ENCODE data around the gene ZNF541.
"Not testable (repeated sequence)": the region's sequence is repeated elsewhere in the genome, so short reads cannot be mapped to it uniquely, and the experiment has no call there.

Gene ZNF541

DNA sequence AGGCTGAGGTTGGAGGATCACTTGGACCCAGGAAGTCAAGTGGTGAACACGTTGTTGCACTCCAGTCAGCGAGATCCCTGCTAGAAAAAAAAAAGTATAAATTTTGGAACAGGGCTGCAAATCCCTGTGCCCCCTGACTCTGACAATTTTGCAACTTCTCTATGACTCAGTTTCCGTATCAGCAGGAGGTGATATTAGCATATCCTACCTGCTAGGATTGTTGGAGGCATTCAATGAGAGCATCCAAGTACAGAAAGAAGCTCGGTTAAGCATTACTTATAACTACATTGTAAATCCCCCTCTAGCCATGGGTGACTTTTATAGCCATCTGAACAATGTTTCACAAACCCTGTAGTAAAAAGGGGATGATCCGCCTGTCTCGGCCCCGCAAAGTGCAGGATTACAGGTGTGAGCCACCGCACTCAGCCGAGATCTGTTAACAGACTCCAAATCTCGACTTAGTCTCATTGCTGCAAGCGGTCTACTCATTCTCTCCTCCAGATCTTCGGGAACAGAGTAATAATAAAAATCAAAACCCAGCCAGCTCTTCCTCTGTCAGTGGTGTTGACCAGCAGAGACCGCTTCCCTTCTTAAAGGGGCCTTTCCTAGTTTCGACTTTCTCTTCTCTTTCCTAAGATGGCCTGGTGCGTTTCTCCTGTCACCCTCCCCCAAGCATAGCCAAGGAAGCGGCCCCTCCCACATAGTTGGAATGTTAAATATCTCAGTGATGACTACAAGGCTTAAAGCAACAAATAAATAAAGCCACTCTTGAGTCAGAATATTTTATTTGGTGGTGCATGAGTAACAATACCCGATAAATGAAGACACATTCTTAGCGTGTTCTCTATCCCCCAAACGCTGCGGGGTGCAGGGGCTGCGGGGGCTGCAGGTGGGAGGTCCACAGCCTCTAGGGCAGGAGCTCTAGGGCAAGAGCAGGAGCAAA is 25.7 kb upstream of the ZNF541 start:
- DNase-seq: no peak

DNA sequence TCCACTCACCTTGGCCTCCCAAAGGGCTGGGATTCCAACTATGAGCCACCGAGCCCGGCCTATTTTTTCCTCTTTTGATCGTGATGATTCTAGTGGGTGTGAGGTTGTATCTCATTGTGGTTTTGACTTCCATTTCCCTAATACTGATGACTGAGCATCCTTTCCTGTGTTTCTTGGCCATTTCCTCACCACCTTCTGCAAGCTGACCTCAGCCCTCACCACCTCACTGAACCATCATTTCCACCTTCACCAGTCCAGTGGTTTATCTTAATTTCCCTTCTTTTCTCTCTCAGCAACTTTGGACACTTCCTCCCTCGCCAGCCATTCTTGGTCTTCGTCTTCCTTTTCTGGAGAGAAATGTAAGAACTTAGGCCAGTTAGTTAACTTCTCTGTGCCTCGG is 23.0 kb upstream of the ZNF541 start:
- DNase-seq: no peak

DNA sequence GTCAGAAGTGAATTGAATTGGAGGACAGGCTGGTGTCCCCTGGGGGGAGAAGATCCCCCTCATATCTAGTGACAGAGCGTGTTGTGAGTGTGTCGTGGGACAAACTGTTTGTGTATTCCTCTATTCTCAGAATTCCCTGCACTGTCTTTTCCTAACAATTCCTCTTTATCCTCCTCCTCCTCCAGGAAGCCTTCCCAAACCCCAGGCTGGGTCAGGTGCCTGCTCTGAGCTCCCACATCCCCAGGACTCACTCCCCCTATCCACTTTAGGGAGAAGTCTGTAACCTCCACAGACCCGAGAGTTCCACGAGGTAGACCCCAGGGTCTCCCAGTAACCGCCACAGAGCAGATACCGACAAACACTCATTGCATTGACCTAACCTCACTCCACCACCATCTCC is 20.9 kb upstream of the ZNF541 start:
- DNase-seq: no peak

DNA sequence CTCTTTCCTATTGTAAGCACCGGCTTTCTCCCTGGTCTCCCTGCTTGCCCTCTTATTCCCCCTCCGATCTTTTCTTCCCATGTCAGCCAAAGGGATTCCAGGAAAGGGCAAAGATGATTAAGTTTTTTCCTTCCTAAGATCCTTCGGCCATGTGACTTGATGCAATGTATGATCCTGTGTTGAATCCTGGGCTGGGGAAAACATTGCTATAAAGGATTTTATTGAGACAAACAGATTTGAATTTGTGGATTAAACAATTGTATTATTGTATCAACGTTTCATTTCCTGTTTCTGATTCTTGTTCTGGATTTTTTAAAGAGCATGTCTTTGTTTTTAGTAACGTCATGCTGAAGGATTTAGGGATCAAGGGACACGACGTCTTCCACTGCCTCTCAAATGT is 16.9 kb upstream of the ZNF541 start:
- no peak for DNase-seq

DNA sequence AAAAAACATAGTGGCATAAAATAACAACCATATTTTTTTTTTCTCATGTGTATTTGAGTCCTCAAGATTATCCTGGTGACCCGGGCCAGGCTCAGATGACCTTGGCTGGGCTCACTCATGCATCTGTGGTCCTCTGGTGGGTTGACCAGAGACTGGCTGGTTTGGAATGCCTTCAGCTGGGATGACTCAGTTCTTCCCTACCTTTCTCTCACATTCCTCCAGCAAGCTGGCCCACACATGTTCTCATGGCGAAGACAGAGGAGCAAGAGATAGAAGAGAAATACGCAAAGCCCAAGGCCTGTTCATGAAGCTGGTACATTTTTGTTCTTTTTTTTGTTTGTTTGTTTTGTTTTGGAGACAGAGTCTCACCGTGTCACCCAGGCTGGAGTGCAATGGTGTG is 14.3 kb upstream of the ZNF541 start:
- DNase-seq: no peak

DNA sequence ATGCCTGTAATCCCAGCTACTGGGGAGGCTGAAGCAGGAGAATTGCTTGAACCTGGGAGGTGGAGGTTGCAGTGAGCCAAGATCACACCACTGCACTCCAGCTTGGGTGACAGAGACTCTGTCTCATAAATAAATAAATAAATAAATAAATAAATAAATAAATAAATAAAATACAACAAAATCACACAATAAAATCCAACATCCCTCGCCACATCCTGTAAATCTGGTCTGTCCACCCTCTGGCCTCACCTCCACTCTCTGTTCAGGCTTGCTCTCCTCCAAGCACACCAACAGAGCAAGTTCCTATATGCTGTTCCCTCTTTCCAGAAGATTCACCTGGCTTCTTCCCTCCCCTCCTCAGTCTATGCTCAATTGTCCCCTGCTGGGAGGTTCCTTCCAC is 10.2 kb upstream of the ZNF541 start:
- not testable (repeated sequence) for DNase-seq

DNA sequence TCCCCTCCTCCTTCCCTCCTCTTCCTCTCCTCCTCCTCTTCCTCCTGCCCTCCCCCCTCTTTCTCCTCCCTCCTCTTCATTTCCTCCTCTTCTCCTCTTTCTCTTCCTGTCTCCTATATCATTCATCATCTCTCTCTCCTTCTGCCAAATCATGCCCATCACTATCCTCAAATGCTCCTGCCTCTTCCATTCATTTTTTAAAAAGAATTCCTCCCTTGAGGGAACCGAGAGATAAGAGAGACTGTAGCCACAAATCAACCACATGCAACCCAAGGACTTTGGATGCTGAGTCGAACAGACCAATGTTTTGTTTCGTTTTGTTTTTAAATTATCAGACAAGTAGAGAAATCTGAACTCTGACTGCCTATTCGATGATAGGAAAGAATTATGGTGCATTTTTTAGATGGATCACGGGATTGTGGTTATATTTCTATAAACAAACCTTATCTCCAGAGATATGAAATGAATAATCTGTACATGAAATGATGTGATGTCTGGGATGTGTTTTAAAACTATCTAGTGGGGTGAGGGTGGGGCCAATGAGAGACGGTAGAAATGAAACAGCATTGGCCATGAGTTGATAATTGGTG is 9.5 kb upstream of the ZNF541 start:
- no peak for DNase-seq

DNA sequence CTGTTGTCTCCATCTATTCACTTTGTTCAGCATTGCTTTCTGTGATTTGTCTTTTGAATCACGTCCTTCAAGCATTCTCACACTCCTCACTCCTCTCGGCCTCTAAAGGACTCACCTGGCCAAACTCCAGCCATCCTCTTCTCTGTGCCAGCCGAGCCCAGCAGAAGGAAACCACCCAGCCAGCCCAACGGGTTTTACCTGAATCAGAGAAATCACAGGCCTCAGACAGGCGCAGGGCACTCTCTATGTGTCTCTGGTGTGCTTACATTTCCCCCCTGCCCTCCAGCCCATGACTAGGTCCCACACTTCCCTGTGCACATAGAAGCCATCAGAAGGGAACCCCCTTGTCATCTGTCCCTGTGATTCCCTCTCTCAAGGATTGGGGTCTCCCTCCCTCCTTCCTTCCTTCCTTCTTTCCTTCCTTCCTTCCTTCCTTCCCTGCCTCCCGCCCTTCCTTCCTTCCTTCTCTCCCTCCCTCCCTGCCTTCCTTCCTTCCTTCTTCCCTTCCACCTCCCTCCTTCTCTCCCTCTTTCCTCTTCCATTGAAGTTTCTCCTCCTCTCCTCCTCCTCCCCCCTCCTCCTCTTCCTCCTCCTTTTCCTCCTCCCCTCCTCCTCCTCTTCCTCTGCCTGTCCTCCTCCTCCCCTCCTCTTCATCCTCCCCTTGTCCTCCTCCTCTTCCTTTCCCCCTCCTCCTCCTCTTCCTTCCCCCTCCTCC is 8.8 kb upstream of the ZNF541 start:
- no peak for DNase-seq

DNA sequence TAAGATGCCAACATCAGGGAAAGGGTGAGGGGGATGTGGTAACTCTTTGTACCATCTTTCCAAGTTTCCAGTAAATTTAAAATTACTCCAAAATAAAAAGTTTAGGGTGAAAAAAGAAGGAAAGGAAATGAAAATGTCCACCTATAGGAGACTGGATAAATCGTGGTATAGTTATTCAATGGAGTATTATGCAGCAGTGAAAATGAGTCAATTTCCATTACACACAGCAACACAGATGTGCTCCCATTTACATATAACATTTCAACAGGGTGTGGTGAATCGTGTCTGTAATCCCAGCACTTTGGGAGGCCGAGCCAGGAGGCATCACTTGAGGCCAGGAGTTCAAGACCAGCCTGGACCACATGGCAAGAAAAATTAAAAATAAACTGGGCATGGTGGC is 7.4 kb upstream of the ZNF541 start:
- no peak for DNase-seq

DNA sequence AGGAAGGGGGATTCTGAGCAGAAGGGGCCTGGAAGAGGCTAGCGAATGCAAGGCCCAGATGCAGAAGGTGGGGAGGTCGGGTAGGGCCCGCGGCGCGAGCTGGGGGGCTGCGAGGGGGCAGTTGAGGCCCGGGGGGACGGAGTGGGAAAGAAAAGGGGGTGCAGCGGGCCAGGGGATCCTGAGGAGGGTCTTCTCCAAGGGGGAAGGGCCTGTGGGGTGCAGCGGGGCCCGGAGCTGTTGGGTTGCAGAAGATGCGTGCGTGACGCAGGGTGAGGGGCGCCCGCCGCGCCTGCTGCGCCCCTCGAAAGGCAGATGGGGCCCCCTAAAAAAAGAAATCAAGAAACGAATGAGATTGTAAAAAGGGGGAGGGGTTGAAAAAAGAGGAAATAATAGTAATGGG is 313 bp downstream of the ZNF541 start:
- no peak for DNase-seq

DNA sequence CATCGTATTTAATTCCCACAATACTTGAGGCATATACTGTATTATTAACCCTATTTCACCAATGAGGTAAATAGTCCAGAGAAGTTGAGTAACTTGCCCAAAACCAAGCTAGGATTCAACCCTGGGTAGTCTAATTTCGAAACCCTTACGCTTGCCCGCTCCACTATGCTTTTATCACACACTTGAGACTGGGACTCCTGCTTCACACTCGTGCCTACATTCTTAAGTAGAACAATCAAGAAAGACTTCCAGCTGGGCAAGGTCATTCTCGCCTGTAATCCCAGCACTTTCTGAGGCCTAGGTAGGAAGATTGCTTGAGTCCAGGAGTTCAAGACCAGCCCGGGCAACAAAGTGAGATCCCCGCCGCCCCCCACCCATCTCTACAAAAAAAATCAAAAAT is 3.6 kb downstream of the ZNF541 start:
- DNase-seq: no peak

DNA sequence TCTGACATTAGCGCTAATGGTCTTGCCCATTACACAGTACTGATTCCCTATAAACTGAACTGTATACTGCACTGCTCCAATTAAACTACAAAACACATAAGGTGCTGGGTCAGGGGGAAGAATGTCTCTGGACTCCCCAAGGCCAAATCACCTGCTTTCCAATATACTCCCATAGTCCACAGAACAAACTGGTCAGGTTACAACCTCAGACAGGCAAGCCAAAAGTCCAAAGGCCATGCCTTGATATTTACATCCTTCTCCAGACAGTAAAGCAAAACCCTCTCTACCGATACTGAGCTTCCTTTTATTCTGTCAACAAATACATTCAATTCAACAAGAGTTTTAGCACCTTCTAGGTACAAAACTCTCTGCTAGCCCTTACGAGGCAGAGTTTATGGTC is 8.9 kb downstream of the ZNF541 start:
- no peak for DNase-seq

DNA sequence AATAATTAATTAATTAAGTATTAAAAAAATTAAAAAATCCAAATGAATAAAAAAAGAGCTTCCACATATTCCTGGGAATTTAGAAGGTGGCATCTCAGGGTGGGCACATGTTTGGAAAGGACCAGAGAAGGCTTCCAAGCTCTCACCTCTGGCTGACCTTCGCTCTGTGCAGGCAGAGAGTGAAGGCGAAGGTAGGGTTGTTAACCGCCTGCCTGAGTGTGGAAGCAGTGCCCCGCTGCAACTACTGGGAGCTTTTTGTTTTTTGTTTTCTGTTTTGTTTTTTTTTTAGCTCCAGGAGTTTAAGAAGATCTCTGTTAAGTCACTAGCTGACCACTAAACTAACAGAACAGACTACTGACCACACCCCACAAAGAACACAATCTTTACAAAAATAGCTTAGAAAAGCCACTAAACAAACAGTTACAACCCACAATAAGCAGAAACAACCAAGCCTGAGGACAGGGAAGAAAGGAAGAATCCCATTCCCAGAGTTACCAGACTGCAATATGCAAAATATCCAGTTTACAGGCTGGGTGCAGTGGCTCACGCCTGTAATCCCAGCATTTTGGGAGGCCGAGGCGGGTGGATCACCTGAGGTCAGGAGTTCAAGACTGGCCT is 11.4 kb downstream of the ZNF541 start:
- DNase-seq: no peak

DNA sequence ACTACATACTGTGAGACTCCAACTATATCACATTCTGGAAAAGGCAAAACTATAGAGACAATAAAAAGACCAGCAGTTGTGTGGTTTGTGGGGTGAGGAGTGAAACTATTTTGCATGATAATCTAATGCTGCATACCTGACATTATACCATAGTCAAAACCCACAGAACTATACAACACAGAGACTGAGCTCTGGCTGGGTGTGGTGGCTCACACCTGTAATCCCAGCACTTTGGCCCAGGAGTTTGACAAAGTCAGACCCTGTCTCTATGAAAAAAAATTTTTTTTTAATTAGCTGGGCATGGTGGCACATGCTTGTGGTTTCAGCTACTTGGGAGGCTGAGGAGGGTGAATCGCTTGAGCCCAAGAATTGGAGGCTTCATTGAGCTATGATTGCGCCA is 11.9 kb downstream of the ZNF541 start:
- DNase-seq: no peak

DNA sequence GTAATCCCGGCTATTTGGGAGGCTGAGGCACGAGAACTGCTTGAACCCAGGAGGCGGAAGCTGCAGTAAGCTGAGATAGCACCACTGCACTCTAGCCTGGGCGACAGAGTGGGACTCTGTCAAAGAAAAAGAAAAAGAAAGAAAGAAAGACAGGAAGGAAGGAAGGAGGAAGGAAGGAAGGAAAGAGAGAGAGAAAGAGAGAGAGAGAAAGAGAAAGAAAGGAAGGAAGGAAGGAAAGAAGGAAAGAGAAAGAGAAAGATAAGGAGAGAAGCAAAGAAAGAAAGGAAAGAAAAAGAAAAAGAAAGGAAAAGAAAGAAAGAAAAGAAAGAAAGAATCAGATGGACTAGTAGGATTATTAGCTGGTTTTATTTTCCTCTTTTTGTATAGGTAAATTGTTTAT is 22.8 kb downstream of the ZNF541 start:
- DNase-seq: no peak

DNA sequence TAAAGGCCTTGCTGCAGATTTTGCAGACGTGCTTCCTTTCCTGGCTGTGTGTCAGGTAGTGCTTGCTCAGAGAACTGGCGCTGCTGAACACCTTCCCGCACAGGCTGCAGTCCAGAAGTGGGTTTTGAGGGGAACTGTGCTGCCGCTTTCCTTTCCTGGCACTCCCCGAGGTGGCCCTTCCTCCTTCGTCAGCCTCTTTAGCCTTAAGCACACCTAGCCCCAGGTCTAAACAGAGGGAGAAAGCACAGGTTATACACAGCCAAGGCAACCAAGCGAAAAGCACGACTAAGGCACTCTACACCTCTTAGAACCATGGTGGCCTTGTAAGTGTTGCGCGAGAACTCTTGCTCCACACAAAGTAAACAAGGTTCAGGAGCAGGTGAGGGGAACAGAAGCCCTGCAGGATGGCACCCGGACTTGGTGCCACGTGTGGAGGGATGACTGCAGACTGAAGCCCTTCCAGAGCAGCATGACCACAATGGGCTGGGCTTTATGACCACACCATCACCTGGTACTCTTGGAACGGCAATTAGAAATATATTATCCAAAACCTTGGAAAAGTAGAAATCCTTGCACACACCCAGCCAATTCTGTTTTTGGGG is 23.6 kb downstream of the ZNF541 start:
- no peak for DNase-seq

DNA sequence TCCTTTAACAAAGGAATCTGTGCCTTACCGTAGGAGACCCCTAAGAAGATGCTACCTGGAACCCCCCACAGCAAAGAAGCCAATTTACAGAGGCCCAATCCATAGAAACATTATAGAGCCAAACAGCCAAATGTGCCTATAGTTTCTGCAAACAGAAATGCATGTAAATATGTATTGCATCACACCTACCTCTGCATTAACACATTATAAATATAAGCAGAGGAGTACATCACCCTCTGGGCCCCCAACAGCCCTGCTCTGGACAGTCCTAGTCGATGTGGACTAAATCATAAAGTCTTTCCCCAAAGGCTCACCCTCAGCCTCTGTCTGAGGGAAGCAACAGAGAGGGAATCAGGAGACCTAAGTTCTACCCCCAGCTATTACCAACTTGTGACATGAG is 25.7 kb downstream of the ZNF541 start:
- DNase-seq: no peak

DNA sequence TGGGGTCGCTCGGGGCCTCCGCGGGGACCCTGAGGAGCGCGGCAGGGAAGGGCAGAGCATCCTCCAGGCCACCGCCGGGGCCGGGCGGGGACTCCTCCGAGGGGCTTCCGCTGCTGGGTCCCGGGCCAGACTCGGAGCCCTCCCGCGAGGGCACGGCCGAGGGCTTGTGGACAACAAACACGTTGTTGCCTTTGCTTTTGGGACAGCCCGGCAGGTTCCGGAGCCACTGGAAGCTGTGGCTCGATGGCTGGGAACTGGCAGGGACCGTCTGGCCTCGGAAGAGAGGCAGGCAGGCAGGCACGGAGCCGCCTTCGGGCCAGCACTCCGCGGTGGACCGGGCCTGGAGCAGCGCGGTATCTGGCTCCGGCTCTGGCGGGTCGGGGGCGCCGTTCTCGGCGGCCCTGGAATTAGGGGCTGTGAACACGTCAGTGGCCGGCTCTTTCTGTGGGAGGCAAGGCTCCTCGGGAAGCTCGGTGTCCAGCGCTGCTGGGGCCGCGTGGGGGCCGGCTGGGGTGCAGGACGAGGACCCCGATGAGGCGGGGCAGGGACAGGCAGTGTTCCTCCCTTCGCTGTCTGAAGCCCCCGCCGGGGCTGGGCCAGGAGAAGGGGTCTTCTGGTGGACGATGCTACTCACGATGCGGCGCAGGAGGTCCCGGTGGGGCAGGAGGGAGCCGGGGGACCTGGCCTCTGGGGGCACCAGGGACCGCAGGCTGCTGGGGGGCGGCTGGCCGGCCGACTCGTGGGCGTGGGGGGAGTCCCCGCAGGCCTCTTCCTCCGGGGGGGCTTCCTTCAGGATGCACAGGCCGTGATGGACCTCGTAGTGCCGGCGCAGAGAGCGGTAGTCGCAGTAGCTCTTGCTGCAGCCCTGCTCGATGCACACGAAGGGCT is 27.6 kb downstream of the ZNF541 start:
- no peak for DNase-seq

DNA sequence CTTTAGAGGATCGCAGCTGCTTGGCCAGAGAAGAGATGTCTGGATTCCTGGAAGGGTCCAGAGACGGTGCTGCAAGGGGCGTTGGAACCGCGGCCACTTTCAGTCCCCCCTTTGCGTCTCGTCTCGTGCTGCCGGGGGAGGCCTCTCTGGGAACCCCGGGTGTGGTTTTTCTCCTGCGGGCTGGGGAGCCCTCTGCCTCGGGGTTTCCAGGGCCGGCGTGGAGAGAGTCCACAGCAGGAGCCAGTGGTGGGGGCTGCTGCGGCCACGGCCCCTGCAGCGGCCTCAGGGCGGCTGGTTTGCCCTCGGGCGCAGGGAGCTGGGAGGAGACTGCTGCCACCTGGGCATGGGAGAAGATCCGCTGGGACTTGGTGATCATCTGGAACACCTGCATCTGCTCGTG is 28.5 kb downstream of the ZNF541 start:
- DNase-seq: no peak

DNA sequence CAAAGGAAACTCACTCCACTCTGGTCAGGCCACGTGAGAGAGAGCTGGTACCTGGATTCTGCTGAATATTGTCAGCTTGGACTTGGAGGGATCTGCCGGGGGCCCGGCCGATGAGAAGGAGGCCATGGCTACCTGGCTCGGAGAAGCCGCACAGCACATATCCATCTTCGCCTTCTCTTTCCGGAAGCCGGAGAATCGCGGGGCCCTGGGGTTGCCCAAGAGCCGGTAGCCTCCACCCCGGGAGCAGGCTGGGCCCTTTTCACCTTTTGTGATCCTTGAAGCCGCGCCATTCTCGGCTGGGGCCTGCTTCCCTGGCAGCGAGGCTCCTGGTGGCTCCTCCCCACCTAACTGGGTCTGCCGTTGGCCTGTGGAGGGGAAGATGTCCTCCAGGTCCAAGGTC is 28.9 kb downstream of the ZNF541 start:
- DNase-seq: no peak

DNA sequence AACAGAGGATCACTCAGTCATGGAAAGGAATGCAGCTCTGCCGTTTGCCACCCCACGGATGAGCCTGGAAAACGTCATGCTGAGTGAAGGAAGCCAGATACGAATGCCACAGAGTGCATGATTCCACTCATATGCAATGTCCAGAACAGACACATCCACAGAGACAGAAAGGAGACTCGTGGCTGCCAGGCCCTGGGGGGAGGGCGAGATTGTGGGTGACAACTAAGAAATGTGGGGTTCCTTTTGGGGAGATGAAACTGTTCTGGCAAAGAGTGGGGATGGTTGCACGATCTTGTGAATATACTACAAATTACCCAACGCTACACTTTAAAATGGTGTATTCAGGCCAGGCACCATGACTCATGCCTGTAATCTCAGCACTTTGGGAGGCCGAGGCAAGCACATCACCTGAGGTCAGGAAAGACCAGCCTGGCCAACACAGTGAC is 30.9 kb downstream of the ZNF541 start:
- DNase-seq: no peak

DNA sequence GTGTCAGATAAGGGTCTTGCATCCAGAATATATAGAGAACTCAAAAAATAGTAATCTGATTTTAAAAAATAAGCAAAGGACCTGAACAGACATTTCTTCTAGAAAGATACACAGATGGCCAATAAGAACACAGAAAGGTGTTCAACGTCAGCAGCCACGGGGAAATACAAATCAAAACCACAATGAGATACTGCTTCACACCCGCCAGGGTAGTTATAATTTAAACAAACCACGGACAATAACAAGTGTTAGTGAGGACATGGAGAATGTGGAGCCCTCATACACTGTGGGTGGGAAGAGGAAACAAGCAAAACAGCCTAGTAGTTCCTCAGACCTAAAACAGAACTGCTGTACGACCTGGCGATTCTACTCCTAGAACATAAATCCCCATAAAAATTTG is 31.4 kb downstream of the ZNF541 start:
- DNase-seq: no peak

Data from bone marrow (tissue), 2 donors.